ENCODE results near the gene PCSK2.

GRCh38 chr20:17399303-17399985 lies 172.6 kb downstream of the PCSK2 start:
- TF ChIP-seq CTCF (IDR thresholded peaks at IDR 0.05; ENCODE audit: poor library complexity), result no peak
- no peak for TF ChIP-seq EZH2phosphoT487 (IDR thresholded peaks at IDR 0.05; ENCODE audit: low read depth, severe bottlenecking, unreplicated experiment)
- TF ChIP-seq EZH2 (IDR thresholded peaks at IDR 0.05; ENCODE audit: borderline replicate concordance), result no peak
